HepG2 (cell line): ENCODE results near the gene SLC25A17. TPM values are rescaled to one million over a fixed set of nuclear protein-coding genes. Genes with fewer than 3 reads are reported as not detected.

Experiments
- AGO2 ChIP-seq: fragments of 200-400 bp; formaldehyde crosslinking; optimal IDR thresholded peaks from 2 replicates; pipeline ENCODE3; 2017; ENCODE audit warnings: mild to moderate bottlenecking, low read depth, low read length, moderate library complexity
- ASH2L ChIP-seq: fragments of 300-600, 200-600 bp; sonication (generic); IDR thresholded peaks from 2 replicates; pipeline ENCODE4 v1.7.0; 2017; ENCODE audit warnings: low read depth, mild to moderate bottlenecking, moderate library complexity, mixed read lengths, low read length; ENCODE audit not compliant: insufficient read length
- FIP1L1 ChIP-seq: fragments of 200-400 bp; formaldehyde crosslinking; IDR thresholded peaks from 2 replicates; pipeline ENCODE4 v1.6.1; 2018; ENCODE audit warnings: low read depth, mild to moderate bottlenecking, low read length, moderate library complexity, borderline replicate concordance; ENCODE audit not compliant: insufficient read depth
- GATAD2A ChIP-seq: IDR thresholded peaks from 2 replicates; pipeline ENCODE4 v1.6.1; 2016
- HMG20B ChIP-seq: conservative IDR thresholded peaks from 2 replicates; pipeline ENCODE4 v1.6.1; 2016; ENCODE audit warnings: missing genetic modification reagents, missing compliant biosample characterization
- JARID2 ChIP-seq: sonication (generic); formaldehyde crosslinking; IDR thresholded peaks from 2 replicates; pipeline ENCODE4 v1.8.1; 2023; ENCODE audit warnings: missing genetic modification reagents, inconsistent platforms; ENCODE audit not compliant: insufficient replicate concordance
- MAF1 ChIP-seq: sonication (generic); formaldehyde crosslinking; IDR thresholded peaks from 2 replicates; pipeline ENCODE4 v1.5.0; 2020; ENCODE audit warnings: missing genetic modification reagents, borderline replicate concordance
- MAX ChIP-seq: IDR thresholded peaks from 2 replicates; pipeline ENCODE4 v1.6.1; 2012; ENCODE audit warnings: inconsistent platforms
- PRDM15 ChIP-seq: sonication (generic); formaldehyde crosslinking; IDR thresholded peaks from 2 replicates; pipeline ENCODE4 v1.4.0; 2020; ENCODE audit warnings: missing genetic modification reagents
- ZFP82 ChIP-seq: sonication (generic); formaldehyde crosslinking; IDR thresholded peaks from 2 replicates; pipeline ENCODE4 v1.5.1; 2020; ENCODE audit warnings: mild to moderate bottlenecking, missing genetic modification reagents, borderline replicate concordance
- ZNF34 ChIP-seq: sonication (generic); formaldehyde crosslinking; IDR thresholded peaks from 2 replicates; pipeline ENCODE4 v1.4.0; 2020; ENCODE audit warnings: mild to moderate bottlenecking, missing genetic modification reagents, borderline replicate concordance
- ZNF598 ChIP-seq: sonication (generic); formaldehyde crosslinking; IDR thresholded peaks from 2 replicates; pipeline ENCODE4 v1.5.1; 2020; ENCODE audit warnings: mild to moderate bottlenecking, missing genetic modification reagents, borderline replicate concordance
- ZNF841 ChIP-seq: sonication (generic); formaldehyde crosslinking; IDR thresholded peaks from 2 replicates; pipeline ENCODE4 v1.8.1; 2023; ENCODE audit warnings: missing genetic modification reagents, borderline replicate concordance
- polyA plus RNA-seq, 8 experiments: library from polyadenylated mRNA; depleted of rRNA in 3 of 8; stranded (reverse) in 7 of 8; unstranded in 1 of 8; fragments of >200 nt; fragmentation: Illumina TruSeq in 4 of 8; extraction: Trizol in 4 of 8; gene quantifications; 2 replicates each; pipeline versions ENCODE4 v1.2.1 to v1.2.3, GENCODE V29; 2011 to 2016; ENCODE audit warnings: low read depth in 4 of 8, missing spikeins in 1 of 8, mixed read lengths in 1 of 8; ENCODE audit not compliant: insufficient read depth in 1 of 8
- total RNA-seq, 5 experiments: library from RNA; depleted of rRNA; stranded (reverse); fragments of >200 nt; fragmentation: Illumina TruSeq; extraction: Trizol; gene quantifications; 2 replicates each; pipeline ENCODE4 v1.2.3, GENCODE V29; 2016; ENCODE audit warnings: low read depth in 1 of 5
- TF ChIP-seq, protein P1 (sequence below): sonication (generic); formaldehyde crosslinking; IDR thresholded peaks from 2 replicates; pipeline ENCODE4 v1.5.0; 2020; ENCODE audit warnings: missing genetic modification reagents
- TF ChIP-seq, protein P2 (sequence below): sonication (generic); formaldehyde crosslinking; conservative IDR thresholded peaks from 2 replicates; pipeline ENCODE4 v1.8.0; 2022; ENCODE audit warnings: missing genetic modification reagents
- TF ChIP-seq, protein P3 (sequence below): sonication (generic); formaldehyde crosslinking; IDR thresholded peaks from 2 replicates; pipeline ENCODE4 v1.4.0; 2020; ENCODE audit warnings: mild to moderate bottlenecking, missing genetic modification reagents, borderline replicate concordance

The SLC25A17 gene
- total and polyA plus RNA-seq, 2 of the 13 experiments (the other 11 are each of a cell fraction or from before 2014, with no cell fraction given): 15.7 to 27.9 TPM

DNA sequence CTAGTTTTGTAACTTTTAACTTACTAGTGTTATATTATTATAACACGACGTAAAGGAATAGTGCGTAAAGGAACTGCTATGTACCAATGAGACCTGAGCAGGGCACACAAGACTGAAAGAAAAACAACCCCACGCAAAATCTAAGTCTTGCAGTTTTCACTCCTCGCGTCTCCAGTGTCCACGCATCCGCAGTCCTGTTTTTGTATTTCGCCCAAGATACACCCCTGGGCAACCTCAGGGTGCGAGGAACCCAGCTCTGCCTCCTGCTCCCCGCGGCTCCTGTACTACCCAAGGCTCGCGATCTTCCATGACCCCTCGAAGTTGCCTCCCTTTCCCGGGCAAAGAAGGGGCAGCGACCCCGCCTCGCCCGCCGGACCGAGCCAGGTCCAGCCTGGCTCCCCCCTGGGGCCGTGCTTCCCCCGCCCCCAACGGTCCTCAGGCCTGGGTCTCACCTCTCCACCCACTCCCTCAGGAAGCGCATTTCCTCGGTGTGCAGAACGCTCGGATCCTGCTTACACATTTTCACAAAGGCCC lies 36.9 kb upstream of the SLC25A17 start (continued):
- TF ChIP-seq FIP1L1 (no peak), AGO2 (peak; percentile 47), JARID2 (CRISPR knock-in tag) (peak; percentile 11), ZNF598 (0 out of 2 replicates have a peak, but pooled peaks have one; percentile 18), ZNF34 (0 out of 2 replicates have a peak, but pooled peaks have one; percentile 49), MAX (peak; percentile 60; the same call in 1 of the 2 replicates), MAF1 (0 out of 2 replicates have a peak, but pooled peaks have one; percentile 36), GATAD2A (CRISPR knock-in tag) (no peak), HMG20B (CRISPR knock-in tag) (no peak), PRDM15 (peak; percentile 89), ZFP82 (CRISPR knock-in tag) (peak; percentile 16; the same call in 1 of the 2 replicates), ASH2L (peak; percentile 69), ZNF841 (no peak)
- TF ChIP-seq, protein P1, sequence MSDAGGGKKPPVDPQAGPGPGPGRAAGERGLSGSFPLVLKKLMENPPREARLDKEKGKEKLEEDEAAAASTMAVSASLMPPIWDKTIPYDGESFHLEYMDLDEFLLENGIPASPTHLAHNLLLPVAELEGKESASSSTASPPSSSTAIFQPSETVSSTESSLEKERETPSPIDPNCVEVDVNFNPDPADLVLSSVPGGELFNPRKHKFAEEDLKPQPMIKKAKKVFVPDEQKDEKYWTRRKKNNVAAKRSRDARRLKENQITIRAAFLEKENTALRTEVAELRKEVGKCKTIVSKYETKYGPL (CRISPR knock-in tag): no peak
- TF ChIP-seq, protein P2, sequence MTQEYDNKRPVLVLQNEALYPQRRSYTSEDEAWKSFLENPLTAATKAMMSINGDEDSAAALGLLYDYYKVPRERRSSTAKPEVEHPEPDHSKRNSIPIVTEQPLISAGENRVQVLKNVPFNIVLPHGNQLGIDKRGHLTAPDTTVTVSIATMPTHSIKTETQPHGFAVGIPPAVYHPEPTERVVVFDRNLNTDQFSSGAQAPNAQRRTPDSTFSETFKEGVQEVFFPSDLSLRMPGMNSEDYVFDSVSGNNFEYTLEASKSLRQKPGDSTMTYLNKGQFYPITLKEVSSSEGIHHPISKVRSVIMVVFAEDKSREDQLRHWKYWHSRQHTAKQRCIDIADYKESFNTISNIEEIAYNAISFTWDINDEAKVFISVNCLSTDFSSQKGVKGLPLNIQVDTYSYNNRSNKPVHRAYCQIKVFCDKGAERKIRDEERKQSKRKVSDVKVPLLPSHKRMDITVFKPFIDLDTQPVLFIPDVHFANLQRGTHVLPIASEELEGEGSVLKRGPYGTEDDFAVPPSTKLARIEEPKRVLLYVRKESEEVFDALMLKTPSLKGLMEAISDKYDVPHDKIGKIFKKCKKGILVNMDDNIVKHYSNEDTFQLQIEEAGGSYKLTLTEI (CRISPR knock-in tag): no peak
- TF ChIP-seq, protein P3, sequence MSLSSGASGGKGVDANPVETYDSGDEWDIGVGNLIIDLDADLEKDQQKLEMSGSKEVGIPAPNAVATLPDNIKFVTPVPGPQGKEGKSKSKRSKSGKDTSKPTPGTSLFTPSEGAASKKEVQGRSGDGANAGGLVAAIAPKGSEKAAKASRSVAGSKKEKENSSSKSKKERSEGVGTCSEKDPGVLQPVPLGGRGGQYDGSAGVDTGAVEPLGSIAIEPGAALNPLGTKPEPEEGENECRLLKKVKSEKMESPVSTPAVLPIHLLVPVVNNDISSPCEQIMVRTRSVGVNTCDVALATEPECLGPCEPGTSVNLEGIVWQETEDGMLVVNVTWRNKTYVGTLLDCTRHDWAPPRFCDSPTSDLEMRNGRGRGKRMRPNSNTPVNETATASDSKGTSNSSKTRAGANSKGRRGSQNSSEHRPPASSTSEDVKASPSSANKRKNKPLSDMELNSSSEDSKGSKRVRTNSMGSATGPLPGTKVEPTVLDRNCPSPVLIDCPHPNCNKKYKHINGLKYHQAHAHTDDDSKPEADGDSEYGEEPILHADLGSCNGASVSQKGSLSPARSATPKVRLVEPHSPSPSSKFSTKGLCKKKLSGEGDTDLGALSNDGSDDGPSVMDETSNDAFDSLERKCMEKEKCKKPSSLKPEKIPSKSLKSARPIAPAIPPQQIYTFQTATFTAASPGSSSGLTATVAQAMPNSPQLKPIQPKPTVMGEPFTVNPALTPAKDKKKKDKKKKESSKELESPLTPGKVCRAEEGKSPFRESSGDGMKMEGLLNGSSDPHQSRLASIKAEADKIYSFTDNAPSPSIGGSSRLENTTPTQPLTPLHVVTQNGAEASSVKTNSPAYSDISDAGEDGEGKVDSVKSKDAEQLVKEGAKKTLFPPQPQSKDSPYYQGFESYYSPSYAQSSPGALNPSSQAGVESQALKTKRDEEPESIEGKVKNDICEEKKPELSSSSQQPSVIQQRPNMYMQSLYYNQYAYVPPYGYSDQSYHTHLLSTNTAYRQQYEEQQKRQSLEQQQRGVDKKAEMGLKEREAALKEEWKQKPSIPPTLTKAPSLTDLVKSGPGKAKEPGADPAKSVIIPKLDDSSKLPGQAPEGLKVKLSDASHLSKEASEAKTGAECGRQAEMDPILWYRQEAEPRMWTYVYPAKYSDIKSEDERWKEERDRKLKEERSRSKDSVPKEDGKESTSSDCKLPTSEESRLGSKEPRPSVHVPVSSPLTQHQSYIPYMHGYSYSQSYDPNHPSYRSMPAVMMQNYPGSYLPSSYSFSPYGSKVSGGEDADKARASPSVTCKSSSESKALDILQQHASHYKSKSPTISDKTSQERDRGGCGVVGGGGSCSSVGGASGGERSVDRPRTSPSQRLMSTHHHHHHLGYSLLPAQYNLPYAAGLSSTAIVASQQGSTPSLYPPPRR (CRISPR knock-in tag): 0 out of 2 replicates have a peak, but pooled peaks have one; percentile 15
